GM19452 (cell line): ENCODE data around the gene DISC1.
"Not testable (repeated sequence)": the region's sequence is repeated elsewhere in the genome, so short reads cannot be mapped to it uniquely, and the experiment has no call there.

Experiments
- ATAC-seq: cut with Tn5 transposase; IDR thresholded peaks from one replicate; pipeline ENCODE4 v1.9.1; 2021; ENCODE audit not compliant: unreplicated experiment

The DISC1 gene

GRCh38 chr1:231724041-231724440 lies 97.5 kb downstream of the DISC1 start:
- ATAC-seq, result no peak

- no peak for ATAC-seq
These were observed 98.5 kb downstream of the DISC1 start for GRCh38 chr1:231724876-231725647.

GRCh38 chr1:231727171-231727570 lies 100.6 kb downstream of the DISC1 start:
- no peak for ATAC-seq

GRCh38 chr1:231728987-231729386 lies 102.4 kb downstream of the DISC1 start:
- not testable (repeated sequence) for ATAC-seq

GRCh38 chr1:231729544-231729943 lies 103.0 kb downstream of the DISC1 start:
- ATAC-seq, result no peak

GRCh38 chr1:231731268-231731667 lies 104.7 kb downstream of the DISC1 start:
- ATAC-seq, result no peak

- no peak for ATAC-seq
These were observed 106.5 kb downstream of the DISC1 start for GRCh38 chr1:231733063-231733462.

- no peak for ATAC-seq
These were observed 107.1 kb downstream of the DISC1 start for GRCh38 chr1:231733672-231734071.

- no peak for ATAC-seq
These were observed 107.8 kb downstream of the DISC1 start for GRCh38 chr1:231734417-231734816.

- no peak for ATAC-seq
These were observed 108.8 kb downstream of the DISC1 start for GRCh38 chr1:231735411-231735810.

GRCh38 chr1:231735941-231736340 lies 109.4 kb downstream of the DISC1 start:
- ATAC-seq, result no peak

GRCh38 chr1:231736464-231736863 lies 109.9 kb downstream of the DISC1 start:
- no peak for ATAC-seq

GRCh38 chr1:231738554-231738953 lies 112.0 kb downstream of the DISC1 start:
- ATAC-seq, result no peak

- no peak for ATAC-seq
These were observed 117.4 kb downstream of the DISC1 start for GRCh38 chr1:231743966-231744365.

GRCh38 chr1:231748760-231749415 lies 122.3 kb downstream of the DISC1 start:
- no peak for ATAC-seq

GRCh38 chr1:231750296-231750695 lies 123.7 kb downstream of the DISC1 start:
- ATAC-seq, result no peak

GRCh38 chr1:231750818-231751362 lies 124.3 kb downstream of the DISC1 start:
- no peak for ATAC-seq

- ATAC-seq, result no peak
These were observed 124.8 kb downstream of the DISC1 start for GRCh38 chr1:231751415-231751814.

- no peak for ATAC-seq
These were observed 126.7 kb downstream of the DISC1 start for GRCh38 chr1:231753313-231753712.

GRCh38 chr1:231757101-231757404 lies 130.5 kb downstream of the DISC1 start:
- peak; percentile 44 for ATAC-seq

- ATAC-seq, result no peak
These were observed 131.2 kb downstream of the DISC1 start for GRCh38 chr1:231757759-231758158.

GRCh38 chr1:231761252-231761651 lies 134.7 kb downstream of the DISC1 start:
- no peak for ATAC-seq
